ENCODE measurements around the gene ERBB4.

The ERBB4 gene

GRCh38 chr2:211494085-211494484 is 1044.5 kb downstream of the ERBB4 start:
- H3K36me3 ChIP-seq (replicated peaks in 1 of 2; ENCODE audit: control insufficient read depth in 2 of 2, insufficient read depth in 2 of 2, low read length in 2 of 2) = no peaks in the 10 kb centered on the region
- no peak overlapping the region for H3K4me2 ChIP-seq (ENCODE audit: insufficient read depth, low read length, poor library complexity, severe bottlenecking)
- H4K8ac ChIP-seq (ENCODE audit: low read depth, low read length) = no peak overlapping the region
- H3K4me1 ChIP-seq (ENCODE audit: control insufficient read depth in 2 of 2, insufficient read depth in 1 of 2, low read depth in 1 of 2, low read length in 2 of 2) = peaks cover 2 to 15% of the 10 kb centered on the region in 2 donors
- H2BK15ac ChIP-seq (ENCODE audit: low read length) = no peak overlapping the region
- no peak overlapping the region for H3K27ac ChIP-seq (replicated peaks; ENCODE audit: low read length)
- H3K9ac ChIP-seq (ENCODE audit: low read depth, low read length, poor library complexity) = no peak overlapping the region
- H2BK5ac ChIP-seq (ENCODE audit: low read length) = no peak overlapping the region
- no peak overlapping the region for H2BK12ac ChIP-seq (ENCODE audit: low read length)
- H3K9me3 ChIP-seq (replicated peaks in 1 of 2; ENCODE audit: control insufficient read depth in 2 of 2, insufficient read depth in 1 of 2, low read depth in 1 of 2, low read length in 2 of 2) = peaks cover 0 to 9% of the 10 kb centered on the region in 2 donors
- H3K4me3 ChIP-seq (ENCODE audit: low read length in 2 of 2) = no peak overlapping the region
- no peak overlapping the region for H4K91ac ChIP-seq (ENCODE audit: low read depth, low read length, poor library complexity)
- no peak overlapping the region for H2AK5ac ChIP-seq (ENCODE audit: low read depth, low read length)
- WGBS, 2 donors (ENCODE audit: extremely low coverage in 2 of 2, insufficient read length in 2 of 2, insufficient replicate concordance in 1 of 2) = no CpG with 5 or more reads among the region's 8 CpGs
- no peak for DNase-seq (ENCODE audit: low spot score)
- no peak overlapping the region for H3K4ac ChIP-seq (ENCODE audit: low read length)
- H2BK120ac ChIP-seq (ENCODE audit: low read depth, low read length) = no peak overlapping the region
- H3K14ac ChIP-seq (ENCODE audit: low read length) = no peak overlapping the region
- no peaks in the 10 kb centered on the region for H3K27me3 ChIP-seq (ENCODE audit: control insufficient read depth in 3 of 3, insufficient read depth in 3 of 3, low read depth in 1 of 3, low read length in 3 of 3)
- no peaks in the 10 kb centered on the region for H3K79me1 ChIP-seq (ENCODE audit: low read depth, low read length)
- H2AFZ ChIP-seq (ENCODE audit: low read length) = no peak overlapping the region
- no peak overlapping the region for H3K18ac ChIP-seq (ENCODE audit: low read length)
- no peak overlapping the region for H3K23ac ChIP-seq (ENCODE audit: low read depth, low read length, poor library complexity)

- Histone ChIP-seq H2BK15ac (ENCODE audit: low read length) (no peak overlapping the region), H3K4ac (ENCODE audit: low read length) (no peak overlapping the region), H2BK12ac (ENCODE audit: low read length) (no peak overlapping the region), H2BK120ac (ENCODE audit: low read depth, low read length) (no peak overlapping the region), H3K36me3 (replicated peaks in 1 of 2; ENCODE audit: control insufficient read depth in 2 of 2, insufficient read depth in 2 of 2, low read length in 2 of 2) (no peaks in the 10 kb centered on the region), H4K8ac (ENCODE audit: low read depth, low read length) (no peak overlapping the region), H3K18ac (ENCODE audit: low read length) (no peak overlapping the region), H3K9ac (ENCODE audit: low read depth, low read length, poor library complexity) (no peak overlapping the region), H2AK5ac (ENCODE audit: low read depth, low read length) (no peak overlapping the region), H3K9me3 (replicated peaks in 1 of 2; ENCODE audit: control insufficient read depth in 2 of 2, insufficient read depth in 1 of 2, low read depth in 1 of 2, low read length in 2 of 2) (peaks cover 0 to 9% of the 10 kb centered on the region in 2 donors), H3K79me1 (ENCODE audit: low read depth, low read length) (no peaks in the 10 kb centered on the region), H3K4me3 (ENCODE audit: low read length in 2 of 2) (no peak overlapping the region), H2BK5ac (ENCODE audit: low read length) (no peak overlapping the region), H3K27me3 (ENCODE audit: control insufficient read depth in 3 of 3, insufficient read depth in 3 of 3, low read depth in 1 of 3, low read length in 3 of 3) (no peaks in the 10 kb centered on the region), H2AFZ (ENCODE audit: low read length) (peak overlapping the region; percentile 5), H3K23ac (ENCODE audit: low read depth, low read length, poor library complexity) (no peak overlapping the region), H3K14ac (ENCODE audit: low read length) (no peak overlapping the region), H3K27ac (replicated peaks; ENCODE audit: low read length) (no peak overlapping the region), H3K4me1 (ENCODE audit: control insufficient read depth in 2 of 2, insufficient read depth in 1 of 2, low read depth in 1 of 2, low read length in 2 of 2) (peaks cover 3 to 11% of the 10 kb centered on the region in 2 donors), H4K91ac (ENCODE audit: low read depth, low read length, poor library complexity) (no peak overlapping the region), H3K4me2 (ENCODE audit: insufficient read depth, low read length, poor library complexity, severe bottlenecking) (no peak overlapping the region)
- peak; percentile 29 for DNase-seq (ENCODE audit: low spot score)
- no CpG with 5 or more reads among the region's 2 CpGs for WGBS, 2 donors (ENCODE audit: extremely low coverage in 2 of 2, insufficient read length in 2 of 2, insufficient replicate concordance in 1 of 2)
These were observed 1050.9 kb downstream of the ERBB4 start for GRCh38 chr2:211487733-211488132.

- Histone ChIP-seq H2AK5ac (ENCODE audit: low read depth, low read length) (no peak overlapping the region), H3K79me1 (ENCODE audit: low read depth, low read length) (no peaks in the 10 kb centered on the region), H4K8ac (ENCODE audit: low read depth, low read length) (no peak overlapping the region), H2BK120ac (ENCODE audit: low read depth, low read length) (no peak overlapping the region), H3K4me1 (ENCODE audit: control insufficient read depth in 2 of 2, insufficient read depth in 1 of 2, low read depth in 1 of 2, low read length in 2 of 2) (no peaks in the 10 kb centered on the region), H3K9me3 (replicated peaks in 1 of 2; ENCODE audit: control insufficient read depth in 2 of 2, insufficient read depth in 1 of 2, low read depth in 1 of 2, low read length in 2 of 2) (no peaks in the 10 kb centered on the region), H2AFZ (ENCODE audit: low read length) (no peak overlapping the region), H3K9ac (ENCODE audit: low read depth, low read length, poor library complexity) (no peak overlapping the region), H3K4ac (ENCODE audit: low read length) (no peak overlapping the region), H3K23ac (ENCODE audit: low read depth, low read length, poor library complexity) (no peak overlapping the region), H3K36me3 (replicated peaks in 1 of 2; ENCODE audit: control insufficient read depth in 2 of 2, insufficient read depth in 2 of 2, low read length in 2 of 2) (no peaks in the 10 kb centered on the region), H3K27me3 (ENCODE audit: control insufficient read depth in 3 of 3, insufficient read depth in 3 of 3, low read depth in 1 of 3, low read length in 3 of 3) (no peaks in the 10 kb centered on the region), H3K18ac (ENCODE audit: low read length) (no peak overlapping the region), H3K4me2 (ENCODE audit: insufficient read depth, low read length, poor library complexity, severe bottlenecking) (no peak overlapping the region), H4K91ac (ENCODE audit: low read depth, low read length, poor library complexity) (no peak overlapping the region), H3K4me3 (ENCODE audit: low read length in 2 of 2) (no peak overlapping the region), H2BK5ac (ENCODE audit: low read length) (no peak overlapping the region), H2BK15ac (ENCODE audit: low read length) (no peak overlapping the region), H3K14ac (ENCODE audit: low read length) (no peak overlapping the region), H2BK12ac (ENCODE audit: low read length) (no peak overlapping the region), H3K27ac (replicated peaks; ENCODE audit: low read length) (no peak overlapping the region)
- DNase-seq (ENCODE audit: low spot score) = no peak
- no CpG with 5 or more reads among the region's 3 CpGs for WGBS, 2 donors (ENCODE audit: extremely low coverage in 2 of 2, insufficient read length in 2 of 2, insufficient replicate concordance in 1 of 2)
These were observed 1059.0 kb downstream of the ERBB4 start for GRCh38 chr2:211479536-211480150.

GRCh38 chr2:211477537-211478275 is 1060.9 kb downstream of the ERBB4 start:
- H2BK120ac ChIP-seq (ENCODE audit: low read depth, low read length) = no peak overlapping the region
- H3K36me3 ChIP-seq (replicated peaks in 1 of 2; ENCODE audit: control insufficient read depth in 2 of 2, insufficient read depth in 2 of 2, low read length in 2 of 2) = no peaks in the 10 kb centered on the region
- no peak overlapping the region for H3K27ac ChIP-seq (replicated peaks; ENCODE audit: low read length)
- no peaks in the 10 kb centered on the region for H3K79me1 ChIP-seq (ENCODE audit: low read depth, low read length)
- no peaks in the 10 kb centered on the region for H3K4me1 ChIP-seq (ENCODE audit: control insufficient read depth in 2 of 2, insufficient read depth in 1 of 2, low read depth in 1 of 2, low read length in 2 of 2)
- no peak overlapping the region for H3K4me2 ChIP-seq (ENCODE audit: insufficient read depth, low read length, poor library complexity, severe bottlenecking)
- no peak overlapping the region for H3K23ac ChIP-seq (ENCODE audit: low read depth, low read length, poor library complexity)
- H2BK15ac ChIP-seq (ENCODE audit: low read length) = no peak overlapping the region
- H3K9ac ChIP-seq (ENCODE audit: low read depth, low read length, poor library complexity) = no peak overlapping the region
- H2BK5ac ChIP-seq (ENCODE audit: low read length) = no peak overlapping the region
- no peak overlapping the region for H2BK12ac ChIP-seq (ENCODE audit: low read length)
- H3K14ac ChIP-seq (ENCODE audit: low read length) = no peak overlapping the region
- no peaks in the 10 kb centered on the region for H3K9me3 ChIP-seq (replicated peaks in 1 of 2; ENCODE audit: control insufficient read depth in 2 of 2, insufficient read depth in 1 of 2, low read depth in 1 of 2, low read length in 2 of 2)
- H3K27me3 ChIP-seq (ENCODE audit: control insufficient read depth in 3 of 3, insufficient read depth in 3 of 3, low read depth in 1 of 3, low read length in 3 of 3) = no peaks in the 10 kb centered on the region
- no peak overlapping the region for H3K4me3 ChIP-seq (ENCODE audit: low read length in 2 of 2)
- H3K18ac ChIP-seq (ENCODE audit: low read length) = no peak overlapping the region
- no peak overlapping the region for H3K4ac ChIP-seq (ENCODE audit: low read length)
- no CpG with 5 or more reads among the region's 2 CpGs for WGBS, 2 donors (ENCODE audit: extremely low coverage in 2 of 2, insufficient read length in 2 of 2, insufficient replicate concordance in 1 of 2)
- H2AFZ ChIP-seq (ENCODE audit: low read length) = no peak overlapping the region
- H2AK5ac ChIP-seq (ENCODE audit: low read depth, low read length) = no peak overlapping the region
- no peak for DNase-seq (ENCODE audit: low spot score)
- no peak overlapping the region for H4K91ac ChIP-seq (ENCODE audit: low read depth, low read length, poor library complexity)
- H4K8ac ChIP-seq (ENCODE audit: low read depth, low read length) = no peak overlapping the region

All from neuronal stem cell (in vitro differentiated cells).